GM19240 (cell line): ENCODE data around the gene ALOXE3.

Experiments
- DNase-seq: peaks from one replicate; pipeline ENCODE4 v3.0.0; 2011; ENCODE audit warnings: low spot score; ENCODE audit not compliant: insufficient read length

Gene ALOXE3

DNA sequence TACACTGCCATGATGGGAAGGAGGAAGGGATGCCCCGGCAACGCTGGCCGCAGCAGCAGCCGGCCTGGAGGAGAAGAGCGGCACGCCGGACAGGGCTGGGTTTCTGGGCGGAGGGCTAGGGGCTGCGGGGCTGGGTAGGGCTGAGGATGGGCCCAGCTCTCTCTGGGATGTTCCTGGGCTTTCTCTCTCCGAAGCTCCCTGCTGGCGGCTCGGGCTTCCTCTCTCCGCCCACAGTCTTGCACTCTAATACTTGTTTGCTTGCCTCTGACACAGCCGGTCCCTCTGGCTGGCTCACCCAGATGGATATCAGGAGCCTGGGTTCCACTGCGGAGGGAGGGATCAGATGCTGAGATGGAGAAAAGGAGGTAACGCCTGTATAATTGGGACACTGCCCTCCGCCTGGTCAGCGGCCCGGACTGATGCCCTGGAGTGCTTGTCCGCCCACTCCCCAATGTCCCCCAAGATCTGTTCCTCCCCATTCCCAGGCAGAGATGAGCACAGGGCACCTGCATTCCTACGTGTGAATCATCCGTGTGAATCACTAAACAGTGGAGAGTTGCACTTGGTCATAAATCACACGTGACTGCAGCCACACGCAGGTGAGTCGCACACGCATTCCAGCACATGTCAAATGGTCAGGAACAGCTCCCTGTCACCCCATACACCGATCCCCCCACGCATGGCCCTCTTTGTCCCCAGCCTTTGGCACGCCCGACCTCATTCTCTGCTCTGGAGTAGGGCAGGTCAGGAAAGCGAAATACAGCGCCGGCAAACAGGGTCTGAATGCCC lies at the start of gene ALOXE3:
TSS of gene ALOXE3 (minus strand) at position 535 of the 789 bp plus-strand sequence. CDS start at position 11, 524 bp downstream.
- DNase-seq: no peak

DNA sequence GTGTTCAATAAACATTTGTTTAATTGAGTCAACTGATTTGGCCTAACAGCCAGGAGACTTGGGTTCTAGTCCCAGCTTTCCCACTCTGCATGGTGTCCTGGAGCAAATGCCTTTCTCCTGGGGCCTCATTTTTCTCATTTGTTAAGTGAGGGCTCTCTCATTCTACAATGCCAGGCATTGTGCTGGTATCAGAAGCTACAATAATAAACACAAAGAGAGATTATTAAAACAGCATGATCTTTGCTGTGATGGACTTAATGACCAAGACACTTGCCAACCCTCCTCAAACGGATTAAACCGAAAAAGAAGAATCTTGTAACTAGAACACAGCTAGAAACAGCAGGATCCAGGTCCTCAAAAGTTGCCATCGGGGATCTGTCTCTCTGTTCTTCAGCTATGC lies 49.2 kb upstream of the ALOXE3 start:
- no peak for DNase-seq

DNA sequence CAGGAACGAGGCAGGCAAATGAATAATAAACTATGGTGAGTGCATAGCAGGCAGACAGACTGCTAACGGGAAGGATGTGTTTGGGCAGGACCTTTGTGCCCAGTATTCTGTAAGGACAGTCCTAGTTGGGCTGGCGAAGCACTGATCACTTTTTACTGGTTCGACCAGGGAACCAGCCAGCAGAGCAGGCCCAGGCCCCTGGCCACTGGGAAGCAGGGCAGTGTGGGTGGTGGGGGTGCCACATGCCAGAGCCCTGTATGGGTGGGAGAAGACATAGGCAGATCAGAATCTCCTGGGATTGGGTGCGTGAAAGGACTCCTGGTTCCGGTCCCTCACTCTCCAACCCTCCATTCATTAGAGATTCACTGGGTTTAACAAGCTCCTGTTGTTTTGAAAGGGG lies 48.4 kb upstream of the ALOXE3 start:
- no peak for DNase-seq

DNA sequence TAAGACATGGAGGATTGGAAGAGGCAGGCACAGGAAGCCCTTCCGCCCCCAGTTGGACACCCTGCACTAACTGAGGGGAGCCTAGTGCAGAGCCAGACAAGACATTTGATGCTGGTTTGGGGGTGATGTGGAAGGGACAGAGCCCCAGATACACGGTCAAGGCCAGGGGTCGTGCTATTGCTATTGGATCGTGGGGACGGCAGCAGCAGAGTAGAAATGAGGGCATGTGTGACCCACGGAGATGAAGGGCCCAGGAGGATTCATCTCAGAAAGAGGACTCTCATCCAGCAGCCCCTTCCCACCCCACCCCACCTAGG lies 46.5 kb upstream of the ALOXE3 start:
- DNase-seq: no peak

DNA sequence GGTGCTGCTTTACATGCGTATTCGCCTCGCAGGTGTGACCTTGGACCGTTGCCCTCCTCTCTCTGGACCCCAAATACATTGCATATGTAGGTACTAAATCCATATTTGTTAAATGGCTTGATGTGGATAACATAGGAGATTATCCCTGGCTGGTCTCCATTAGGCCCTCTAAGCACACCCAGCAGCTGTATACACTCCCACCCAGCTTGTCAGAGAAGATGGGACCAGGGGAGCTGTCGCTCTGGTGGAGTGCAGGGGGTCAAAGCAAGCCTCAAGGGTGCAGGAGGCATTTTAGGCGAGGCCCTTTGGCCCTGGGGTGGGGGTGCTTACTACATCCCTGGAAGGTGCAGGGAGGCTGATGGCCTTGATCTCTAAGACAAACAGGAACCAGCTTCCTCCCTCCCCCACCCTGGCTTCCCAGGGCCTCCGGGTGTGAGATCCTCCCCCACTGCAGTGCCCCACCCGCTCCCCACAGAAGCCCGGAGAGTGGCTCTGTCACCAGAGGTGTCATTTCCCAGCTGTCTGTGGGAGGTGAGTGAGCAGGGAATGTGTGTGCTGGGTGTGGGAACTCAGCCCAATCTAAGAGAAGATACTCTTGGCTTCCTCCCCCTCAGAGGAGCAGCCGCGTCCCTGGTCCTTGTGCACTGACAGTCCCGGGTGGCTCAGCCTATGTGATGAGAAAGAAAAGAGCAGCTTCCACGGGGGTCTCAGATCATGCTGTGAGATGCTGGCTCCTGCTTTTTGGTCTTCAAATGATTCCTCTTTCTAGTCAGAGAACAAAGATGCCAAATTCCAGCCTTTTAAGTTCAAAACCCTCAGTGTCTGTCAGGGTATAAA lies 45.9 kb upstream of the ALOXE3 start:
- no peak for DNase-seq

DNA sequence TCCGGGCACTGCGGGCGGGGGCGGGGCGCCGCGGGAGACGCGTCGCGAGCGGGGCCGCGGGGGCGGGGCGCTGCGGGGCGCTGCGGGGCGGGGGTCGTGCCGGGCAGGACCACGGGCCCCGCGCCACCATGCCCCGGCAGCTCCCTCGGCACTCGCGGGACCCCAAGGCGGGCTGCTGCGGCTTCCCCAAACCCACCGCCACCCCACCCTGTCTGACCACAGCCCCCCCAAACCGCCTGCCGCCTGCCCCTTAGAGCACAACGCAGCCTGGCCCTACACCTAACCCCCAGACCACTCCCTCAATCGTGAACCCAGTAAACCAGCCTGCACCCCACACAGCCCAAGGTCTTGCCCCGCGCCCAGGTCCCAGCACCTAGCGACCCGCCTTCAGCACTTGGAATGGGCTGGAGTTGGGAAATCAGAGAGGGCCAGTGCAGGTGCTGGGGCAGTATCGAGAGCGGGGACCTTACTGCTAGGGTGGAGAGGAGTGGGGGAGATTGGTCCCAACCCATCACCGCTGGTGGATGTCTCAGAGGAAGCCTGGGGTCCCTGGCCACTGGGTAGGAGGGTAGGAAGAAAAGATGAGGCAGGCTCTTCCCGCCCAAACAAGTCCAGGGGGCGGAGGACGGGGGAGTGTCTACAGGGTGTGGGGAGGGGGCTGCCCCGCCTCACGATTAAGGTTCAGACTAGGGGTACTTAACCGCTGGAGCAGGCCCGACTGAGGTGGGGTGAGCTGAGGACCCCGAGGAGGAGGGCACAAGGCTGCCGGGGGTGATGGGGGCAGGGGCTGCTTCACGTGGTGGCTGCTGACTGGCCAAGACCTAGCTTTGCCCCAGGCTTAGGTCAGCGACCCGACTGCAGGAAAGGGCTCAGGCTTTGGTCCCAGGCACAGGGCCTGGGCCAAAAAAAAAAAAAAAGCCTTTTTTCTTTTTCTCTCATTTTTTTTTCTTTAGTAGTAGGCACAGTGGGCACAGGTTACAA lies 45.0 kb upstream of the ALOXE3 start:
- DNase-seq: no peak

DNA sequence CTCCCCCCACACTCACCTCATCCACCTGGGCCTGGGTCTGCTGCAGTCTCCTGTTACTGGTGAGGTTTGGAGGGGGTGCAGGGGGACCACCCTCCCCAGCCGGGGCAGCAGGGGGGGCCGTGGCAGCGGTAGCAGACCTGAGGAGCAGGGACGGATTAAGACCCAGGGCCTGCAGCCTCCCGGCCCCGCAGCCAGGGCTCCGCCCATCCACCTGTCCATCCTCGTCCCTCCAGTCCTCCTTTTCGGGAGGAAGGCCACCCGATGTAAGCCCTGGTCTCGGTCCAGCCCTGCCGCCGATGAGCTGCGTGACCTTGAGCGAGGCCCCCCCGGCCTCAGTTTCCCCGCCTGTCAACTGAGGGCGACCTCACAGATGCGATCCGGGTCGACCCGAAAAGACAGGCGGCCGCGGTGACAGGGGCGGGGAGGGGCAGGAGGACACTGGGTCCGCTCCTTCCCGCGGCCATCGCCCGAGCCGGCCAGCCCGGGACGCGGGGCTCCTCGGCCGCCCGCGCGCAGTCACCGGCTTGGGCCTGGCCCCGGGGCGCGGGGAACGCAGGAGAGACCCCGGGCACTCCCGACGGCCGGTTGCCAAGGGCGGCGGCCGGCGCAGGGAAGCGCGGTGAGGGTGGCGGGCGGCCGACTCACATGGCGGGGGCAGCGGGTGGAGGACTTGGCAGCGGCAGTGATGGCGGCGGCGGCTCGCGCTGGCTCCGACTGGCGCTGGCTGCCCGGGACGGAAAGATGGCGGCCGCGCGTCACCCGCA lies 44.1 kb upstream of the ALOXE3 start, which contains the start of gene VAMP2:
TSS of gene VAMP2 (minus strand) at position 716 of the 764 bp plus-strand sequence. CDS start at position 647, 69 bp downstream.
- no peak for DNase-seq

DNA sequence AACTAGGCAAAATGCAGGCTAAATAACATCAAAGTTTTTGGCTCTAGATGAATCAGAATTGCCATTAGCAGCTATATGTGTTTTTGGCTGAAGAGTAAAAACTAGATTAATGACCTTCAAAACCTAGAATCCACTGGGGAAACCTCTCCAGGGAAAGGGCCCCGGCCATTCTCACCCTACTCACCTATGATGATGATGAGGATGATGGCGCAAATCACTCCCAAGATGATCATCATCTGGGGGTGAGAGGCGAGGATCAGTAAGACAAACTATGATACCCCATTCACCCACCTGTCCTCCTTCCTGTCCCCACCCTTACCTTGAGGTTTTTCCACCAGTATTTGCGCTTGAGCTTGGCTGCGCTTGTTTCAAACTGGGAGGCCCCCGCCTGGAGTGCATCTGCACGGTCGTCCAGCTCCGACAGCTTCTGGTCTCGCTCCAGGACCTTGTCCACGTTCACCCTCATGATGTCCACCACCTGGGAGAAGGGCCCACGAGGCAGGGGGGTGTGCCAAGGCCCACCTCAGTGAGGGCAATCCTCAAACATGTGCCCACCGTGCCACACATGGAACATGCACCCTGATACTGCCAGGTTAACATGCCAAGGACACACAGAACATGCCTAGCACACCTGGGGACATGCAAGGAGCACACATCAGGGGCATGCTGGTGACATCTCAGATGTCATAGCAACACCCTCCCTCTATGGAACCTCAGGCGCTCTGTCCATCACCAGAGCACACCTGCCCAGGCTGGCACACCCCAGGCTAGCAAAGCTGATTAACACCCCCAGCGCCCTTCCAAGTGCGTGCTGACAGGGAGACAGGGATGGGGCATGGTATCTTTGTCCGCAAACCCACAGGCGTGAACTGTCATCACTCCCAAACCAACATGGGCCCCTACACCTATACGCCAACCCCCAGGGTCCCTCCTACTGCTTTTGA lies 43.2 kb upstream of the ALOXE3 start:
- no peak for DNase-seq

DNA sequence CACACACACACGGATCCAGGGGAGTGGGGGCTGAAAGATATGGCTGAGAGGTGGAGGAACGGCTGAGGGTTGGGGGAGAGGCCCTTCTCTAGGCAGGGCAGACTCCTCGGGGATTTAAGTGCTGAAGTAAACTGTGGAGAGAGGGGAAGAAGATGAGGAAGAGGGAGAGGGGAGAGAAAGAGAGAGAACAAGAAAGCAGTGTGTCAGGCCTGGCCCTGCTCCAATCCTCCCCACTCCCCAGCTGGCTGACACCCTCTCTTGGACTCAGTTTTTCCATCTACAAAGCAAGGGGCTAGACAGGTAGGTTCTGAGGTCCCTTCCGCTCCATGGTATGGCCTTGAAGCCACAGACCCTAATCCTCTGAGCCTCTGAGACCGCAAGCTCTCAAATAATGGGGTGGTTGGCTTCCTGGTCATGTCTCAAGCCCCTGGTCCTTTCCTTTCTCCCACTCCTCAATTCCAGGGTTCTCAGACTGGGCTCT lies 42.5 kb upstream of the ALOXE3 start:
- DNase-seq: no peak

DNA sequence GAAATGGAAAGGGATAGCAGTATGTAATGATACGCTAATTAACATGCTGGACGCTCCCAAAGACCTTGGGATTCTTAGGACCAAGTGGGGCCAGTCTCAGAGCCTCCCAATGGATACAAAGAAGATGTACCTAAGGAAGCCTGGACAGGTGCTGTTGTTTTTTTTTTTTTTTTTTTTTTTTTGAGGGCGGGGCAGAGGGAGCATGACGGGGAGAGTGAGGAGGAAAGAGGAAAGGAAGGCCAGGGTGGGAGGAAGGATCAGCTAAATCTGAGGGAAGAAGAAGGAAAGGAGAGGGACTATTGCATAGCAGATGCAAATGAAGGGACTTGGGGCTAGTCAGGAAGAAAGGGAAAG lies 41.9 kb upstream of the ALOXE3 start:
- DNase-seq: no peak

DNA sequence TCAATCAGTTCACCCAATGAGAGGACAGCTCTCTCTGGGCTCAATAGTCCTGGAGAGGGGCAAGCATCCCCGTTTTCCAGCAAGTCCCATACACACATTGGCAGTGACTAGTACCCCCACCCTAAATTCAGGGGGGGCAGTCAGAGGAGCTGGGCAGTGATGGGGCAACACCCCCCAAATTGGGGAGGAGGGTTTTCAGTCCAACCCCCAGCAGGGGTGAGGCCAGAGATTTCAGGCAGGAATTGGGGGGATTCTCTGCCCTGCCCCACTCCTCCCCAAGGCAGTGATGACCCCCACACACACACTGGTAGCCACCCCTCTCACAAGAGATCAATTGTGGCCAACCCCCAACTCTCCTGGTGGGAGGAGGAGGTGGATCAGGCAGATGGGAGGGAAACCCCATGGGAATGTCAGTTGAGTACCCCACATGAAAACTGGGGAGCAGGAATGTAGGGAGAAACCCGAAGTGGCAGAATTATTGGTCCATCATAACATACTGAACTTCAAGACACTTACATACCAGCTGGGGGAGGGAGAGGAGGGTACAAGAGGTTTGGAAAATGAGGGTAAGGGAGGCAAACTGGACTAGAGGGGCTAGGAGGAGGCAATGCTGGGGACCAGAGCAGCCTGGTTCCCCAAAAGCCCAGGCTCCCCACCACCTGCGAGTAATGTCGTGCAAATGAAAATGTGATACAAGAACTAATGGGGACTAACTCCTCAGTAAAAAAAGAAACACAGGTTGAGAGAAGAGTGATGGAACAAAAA lies 41.3 kb upstream of the ALOXE3 start:
- DNase-seq: no peak

DNA sequence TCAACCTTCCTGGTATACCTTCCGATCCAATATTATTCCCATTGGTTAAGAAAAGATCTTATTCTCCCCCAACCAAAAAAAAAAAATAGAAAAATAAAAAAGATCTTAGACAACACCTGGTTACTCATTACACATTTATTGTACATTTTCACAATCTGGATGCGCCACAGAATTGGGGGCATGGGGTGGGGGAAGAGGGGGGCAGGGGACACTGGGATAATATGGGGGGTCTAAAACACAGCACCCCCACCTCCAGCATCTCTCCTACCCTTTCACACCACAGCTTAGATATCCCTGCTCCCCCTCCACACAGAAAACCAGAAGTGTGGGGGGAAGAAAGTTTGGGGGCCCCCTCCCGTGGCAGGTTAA lies 40.7 kb upstream of the ALOXE3 start:
- DNase-seq: no peak

DNA sequence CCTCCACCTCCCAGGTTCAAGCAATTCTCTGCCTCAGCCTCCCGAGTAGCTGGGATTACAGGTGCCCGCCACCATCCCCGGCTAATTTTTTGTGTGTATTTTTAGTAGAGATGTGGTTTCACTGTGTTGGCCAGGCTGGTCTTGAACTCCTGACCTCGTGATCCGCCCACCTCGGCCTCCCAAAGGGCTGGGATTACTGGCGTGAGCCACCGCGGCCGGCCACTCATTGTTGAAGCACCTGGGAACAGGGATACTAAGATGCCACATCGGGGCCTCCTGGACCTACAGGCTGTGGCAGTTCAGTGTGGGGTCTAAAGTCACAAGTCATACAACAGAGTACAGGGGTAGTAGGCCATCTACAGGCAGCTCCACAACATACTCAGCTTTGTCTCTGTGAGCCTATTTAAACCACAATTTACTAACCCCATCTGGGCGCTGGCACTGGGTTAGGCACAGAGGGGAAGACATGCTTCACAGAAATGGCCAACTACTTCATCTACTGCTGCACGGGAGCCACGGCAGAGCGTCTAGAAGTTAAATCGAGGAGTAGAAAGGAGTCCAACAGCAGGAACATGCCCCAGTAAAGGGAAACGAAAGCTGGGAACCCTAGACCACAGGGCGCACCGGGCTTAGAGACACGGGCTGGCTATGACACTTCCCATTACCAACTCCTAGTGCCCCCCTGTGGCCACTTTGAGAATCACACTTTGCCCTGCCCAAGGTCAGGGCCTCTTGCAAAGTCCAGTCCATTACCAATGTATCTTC lies 40.1 kb upstream of the ALOXE3 start:
- DNase-seq: peak; percentile 86

DNA sequence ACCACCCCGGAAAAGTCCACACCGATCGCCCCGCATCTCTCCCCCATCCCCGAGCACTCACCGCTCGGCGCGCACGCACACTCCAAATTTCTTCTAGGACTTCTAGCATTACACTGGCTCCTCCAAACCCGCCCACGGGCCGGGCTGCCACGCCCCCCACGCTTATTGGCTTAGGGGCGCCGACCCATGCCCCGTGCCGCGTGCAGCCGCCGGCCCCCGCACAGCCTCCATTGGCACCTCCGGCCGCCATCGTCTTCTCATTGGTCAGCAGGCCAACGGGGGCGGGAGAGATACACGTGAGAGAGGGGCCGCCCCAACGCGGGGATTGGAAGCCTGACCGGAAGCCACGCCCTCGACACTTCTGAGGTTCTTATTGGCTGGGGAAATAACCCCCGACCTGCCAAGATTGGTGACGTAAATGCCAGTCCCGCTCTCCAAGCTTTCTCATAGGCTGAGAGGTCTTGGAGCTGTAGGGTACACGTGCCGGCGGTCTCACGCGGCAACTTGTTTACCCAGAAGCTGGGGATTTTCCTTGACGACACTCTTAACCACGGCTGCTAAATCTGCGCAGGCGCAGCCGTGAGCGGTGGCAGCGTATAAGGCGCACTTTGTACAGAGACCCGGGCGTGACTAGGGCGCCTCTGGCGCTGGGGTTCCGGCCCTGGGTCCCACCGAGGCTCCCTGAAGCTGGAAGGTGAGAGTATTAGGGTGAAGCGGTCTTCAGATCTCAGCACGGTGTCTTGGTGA lies 38.1 kb upstream of the ALOXE3 start:
- DNase-seq: peak; percentile 95

DNA sequence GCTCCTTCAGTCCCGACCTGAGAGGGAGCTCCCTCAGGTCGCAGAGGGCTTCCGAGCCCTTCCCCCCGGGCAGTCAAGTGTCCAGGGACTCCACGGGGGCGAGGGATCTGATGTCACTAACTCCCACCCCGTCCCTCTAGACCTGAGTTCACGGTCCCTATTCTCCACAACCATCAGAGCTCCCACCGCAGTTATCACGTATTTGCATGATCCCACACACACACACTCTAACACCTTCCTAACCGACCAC lies 37.6 kb upstream of the ALOXE3 start:
- DNase-seq: no peak

DNA sequence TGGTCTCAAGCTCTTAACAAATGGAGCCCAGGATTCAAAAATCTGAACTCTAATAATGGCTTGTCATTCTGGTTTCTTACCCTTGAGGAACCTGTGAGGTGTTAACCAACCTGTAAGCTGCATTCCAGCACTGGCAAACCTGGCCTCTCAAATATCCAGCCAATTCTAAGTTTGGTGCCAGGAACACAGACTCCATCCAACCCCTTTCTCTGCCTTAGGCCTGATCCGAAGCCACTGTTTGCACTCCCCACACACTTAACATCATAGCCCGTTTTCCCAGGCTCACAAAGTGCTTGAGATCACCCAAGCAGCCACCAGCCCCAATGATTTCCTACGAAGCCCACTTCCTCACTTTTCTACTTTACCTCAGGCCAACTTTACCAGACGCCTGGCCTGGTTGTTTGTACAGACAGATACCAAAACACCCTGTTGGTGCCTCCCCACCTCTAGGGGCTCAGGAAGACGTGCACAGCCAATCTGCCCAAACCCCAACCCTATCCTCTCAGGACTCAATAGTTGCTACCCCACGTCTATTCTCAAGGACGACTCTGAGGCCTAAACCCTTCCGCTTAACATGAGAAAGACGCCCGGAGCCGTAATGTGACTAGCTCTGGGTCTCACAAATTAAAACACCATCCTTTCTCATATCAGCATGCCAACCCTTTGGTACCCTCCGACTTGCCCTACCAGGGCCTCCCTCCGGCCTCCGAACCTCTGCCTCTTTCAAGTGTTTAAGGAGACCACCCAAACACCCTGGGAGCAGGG lies 37.1 kb upstream of the ALOXE3 start:
- no peak for DNase-seq

DNA sequence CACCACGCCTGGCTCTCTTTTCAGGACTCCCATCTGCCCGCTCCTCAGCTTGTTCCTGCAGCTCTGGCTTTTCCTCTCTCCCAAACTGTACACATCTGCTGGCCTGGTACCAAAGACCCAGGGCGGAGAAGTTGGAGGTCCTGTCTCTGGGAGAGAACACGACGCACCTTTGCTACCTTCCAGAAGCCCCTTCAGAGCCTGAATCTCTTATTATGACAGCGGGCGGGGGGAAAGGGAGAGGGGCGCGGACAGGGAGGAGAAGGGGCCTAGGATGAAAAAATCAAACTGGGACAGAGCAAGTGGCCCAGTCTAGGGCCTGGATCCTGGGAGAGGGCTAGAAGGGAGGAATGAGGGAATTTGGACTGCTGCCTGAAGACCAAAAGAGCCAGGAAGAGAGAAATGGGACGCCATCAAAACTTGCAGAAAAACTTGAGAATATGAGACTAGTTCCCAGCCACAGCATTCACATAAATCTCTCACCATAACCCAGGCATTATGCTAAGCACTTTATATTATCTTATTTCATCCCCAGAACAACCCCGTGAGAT lies 36.4 kb upstream of the ALOXE3 start:
- no peak for DNase-seq
